Glomerular visceral epithelial cell (primary cell): ENCODE measurements around the gene NUP43.
"Not testable (repeated sequence)": the region's sequence is repeated elsewhere in the genome, so short reads cannot be mapped to it uniquely, and the experiment has no call there.

Experiments
- DNase-seq: peaks from one replicate; pipeline ENCODE4 v3.0.0-alpha.2; 2016; ENCODE audit errors: extremely low spot score

The NUP43 gene

GRCh38 chr6:149694921-149695320 lies 51.4 kb downstream of the NUP43 start:
- no peak for DNase-seq

- no peak for DNase-seq
Observed at GRCh38 chr6:149691201-149691600, 55.1 kb downstream of the NUP43 start.

DNA sequence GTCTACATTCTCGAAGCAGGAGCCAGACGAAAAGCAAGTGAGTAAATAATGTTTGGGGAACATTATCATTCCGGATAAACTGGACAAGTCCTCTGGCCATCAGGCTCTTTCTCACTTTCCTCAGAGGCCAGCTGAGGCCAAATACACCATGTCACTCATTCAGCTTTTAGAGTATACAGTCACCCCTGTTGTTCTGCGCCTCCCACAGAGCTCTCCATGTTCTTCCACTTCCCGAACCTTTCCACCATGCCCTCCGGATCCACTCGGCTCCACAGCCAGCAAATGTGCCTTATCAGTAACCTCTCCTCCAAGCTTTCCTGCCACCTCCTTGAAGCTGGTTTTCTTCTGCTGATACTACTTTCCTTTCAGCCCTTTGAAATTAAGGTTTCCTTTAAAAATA lies 60.1 kb downstream of the NUP43 start:
- DNase-seq, result no peak

DNA sequence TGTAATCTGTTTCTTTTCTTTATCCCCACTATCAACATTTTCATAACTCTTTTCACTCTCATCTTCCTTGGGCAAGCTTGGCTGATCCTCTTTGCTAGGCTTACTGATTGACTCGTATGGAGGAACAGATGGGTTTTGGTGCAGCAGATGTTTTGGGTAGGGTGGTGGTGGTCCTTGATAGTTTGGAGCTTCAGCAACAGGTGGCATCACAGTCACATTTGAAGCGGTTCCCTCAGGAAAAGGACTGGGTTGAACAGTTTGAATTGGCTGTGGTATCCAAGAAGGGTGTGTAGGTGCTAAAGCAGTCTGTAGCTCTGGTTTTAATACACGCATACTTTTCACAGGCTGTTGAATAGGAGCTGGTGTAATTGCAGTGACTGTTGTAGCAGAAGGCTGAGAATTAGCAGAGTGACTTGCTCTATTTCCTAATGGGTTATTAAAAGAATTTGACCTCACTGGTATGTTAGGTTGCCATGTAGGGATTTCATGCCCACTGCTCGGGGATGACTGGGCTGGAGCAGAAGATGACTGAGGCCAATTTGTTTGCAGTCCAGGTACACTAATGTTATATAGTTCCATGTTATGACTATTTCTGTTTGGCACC lies 63.0 kb downstream of the NUP43 start:
- DNase-seq, result no peak

- DNase-seq, result not testable (repeated sequence)
Observed at GRCh38 chr6:149681845-149682244, 64.5 kb downstream of the NUP43 start.

DNA sequence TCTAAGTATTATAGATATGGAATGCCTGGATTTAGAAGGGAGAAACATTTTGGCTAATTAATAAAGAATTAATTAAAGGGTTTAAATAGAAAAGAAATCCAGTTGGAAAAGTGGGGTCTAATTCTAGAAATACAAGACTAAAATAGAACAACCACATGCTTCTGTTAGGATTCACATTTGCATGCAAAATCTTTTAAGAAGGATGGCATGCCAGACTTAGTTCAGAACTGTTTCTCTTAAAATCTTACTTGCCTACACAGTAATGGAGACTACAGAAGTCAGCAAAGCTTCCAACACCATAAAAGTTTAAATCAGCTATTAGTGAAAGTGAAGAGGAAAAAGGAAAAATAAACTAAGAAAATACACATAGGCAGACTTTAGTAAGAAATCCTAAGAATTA lies 65.1 kb downstream of the NUP43 start:
- DNase-seq, result no peak

- no peak for DNase-seq
Observed at GRCh38 chr6:149680503-149680902, 65.8 kb downstream of the NUP43 start.
